MV-4-11 (cell line): ENCODE measurements around the gene TTC28.
A peak's percentile ranks its signal among the peaks of the same experiment; 100 is the strongest.

ENCODE experiments used
- DNase-seq: peaks from one replicate; lab custom pipeline; 2025; lab: John Stamatoyannopoulos, UW

Gene TTC28

GRCh38 chr22:28357193-28357592 lies 322.4 kb downstream of the TTC28 start:
- DNase-seq, result no peak

- DNase-seq, result no peak
Measured at GRCh38 chr22:28351476-28351875, 328.2 kb downstream of the TTC28 start.

- peak; percentile 23 for DNase-seq
Measured at GRCh38 chr22:28348613-28349609, 330.7 kb downstream of the TTC28 start.

GRCh38 chr22:28346308-28346707 lies 333.3 kb downstream of the TTC28 start:
- no peak for DNase-seq

DNA sequence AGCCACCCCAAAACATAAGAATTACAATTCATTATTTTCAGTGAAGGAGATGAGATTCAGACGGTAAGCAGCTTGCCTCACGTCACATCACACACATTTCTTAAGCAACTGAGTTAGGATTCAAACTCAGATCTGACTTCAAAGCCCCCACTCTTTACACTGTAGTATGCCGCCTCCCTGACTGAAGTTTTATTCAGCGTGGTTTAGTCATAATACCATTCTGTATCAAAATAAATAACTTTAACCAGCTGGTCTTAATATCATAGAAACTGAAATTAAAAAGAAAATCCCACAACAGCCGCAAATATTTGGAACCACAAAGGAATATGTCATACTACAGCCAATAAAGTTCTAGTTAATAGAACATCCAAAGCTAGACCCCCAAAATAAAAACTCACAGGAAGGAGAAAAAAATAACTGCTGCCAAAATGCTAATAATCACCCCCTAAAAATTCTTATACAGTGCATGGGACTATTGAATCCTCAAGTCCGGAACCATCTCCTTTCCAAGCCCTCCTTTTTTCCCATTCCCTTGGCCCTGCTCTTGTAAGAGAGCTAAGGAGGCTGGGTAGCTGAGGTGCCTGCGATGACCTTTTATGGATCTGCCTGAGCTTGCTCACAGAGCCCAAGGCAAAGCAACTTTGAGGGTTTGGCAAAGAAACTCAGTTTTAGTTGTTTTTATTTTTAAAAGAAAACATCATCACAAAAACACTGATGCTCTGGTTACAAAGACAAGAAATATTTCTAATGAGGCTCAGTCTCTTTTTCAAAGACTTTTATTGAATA lies 334.5 kb downstream of the TTC28 start:
- DNase-seq, result no peak

DNA sequence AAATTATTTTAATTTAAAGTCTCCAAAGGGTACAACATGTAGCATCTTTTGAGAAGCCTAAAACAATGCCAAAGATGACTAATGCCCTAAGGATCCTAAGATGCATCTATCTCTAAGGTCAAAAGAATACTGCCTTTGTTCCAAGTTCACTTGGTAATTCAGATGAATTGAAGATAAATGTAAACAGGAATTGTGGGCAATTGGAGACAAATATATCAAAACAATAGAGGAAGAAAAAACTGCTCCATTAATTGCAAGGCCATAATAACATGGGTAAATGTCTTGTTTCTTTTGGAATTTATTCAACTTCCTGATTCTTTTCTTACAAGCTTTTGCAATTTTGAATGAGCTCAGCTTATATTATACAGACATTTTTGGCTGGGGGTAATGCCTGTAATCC lies 338.6 kb downstream of the TTC28 start:
- no peak for DNase-seq

DNA sequence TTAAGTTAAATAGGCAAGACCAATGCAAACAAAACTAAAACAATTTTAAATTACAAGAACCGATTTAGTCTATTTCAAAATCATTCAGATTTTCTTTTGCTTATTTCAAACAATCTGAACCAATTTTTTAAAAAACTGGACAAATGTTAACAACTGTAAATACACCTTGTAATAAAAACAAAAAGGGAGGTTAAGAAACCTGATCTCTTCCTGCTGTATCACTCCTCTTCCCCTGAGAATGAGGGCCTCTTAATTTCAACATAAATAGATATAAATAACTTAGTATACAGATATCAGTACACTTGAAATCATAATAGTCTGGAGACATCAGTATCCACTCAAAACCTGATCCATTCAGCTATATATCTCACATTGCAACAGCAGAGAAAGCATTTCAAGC lies 346.6 kb downstream of the TTC28 start:
- no peak for DNase-seq

DNA sequence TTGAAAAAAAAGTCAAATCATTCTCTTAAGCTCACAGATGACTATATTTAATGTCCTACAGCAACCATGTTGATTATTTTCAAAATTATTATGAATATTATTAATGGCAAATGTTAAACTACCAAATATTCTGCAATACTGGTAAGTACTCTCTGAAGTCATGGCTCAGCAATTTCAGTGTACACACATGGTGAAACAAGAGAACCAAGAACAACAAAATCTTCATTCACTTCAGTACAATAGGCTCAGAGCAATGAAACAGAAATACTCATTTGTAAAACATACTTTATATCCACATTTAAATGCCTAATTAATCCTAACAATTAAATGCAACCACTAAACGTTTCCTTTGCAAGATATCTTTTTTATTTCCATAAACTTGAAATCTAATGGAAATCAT lies 347.2 kb downstream of the TTC28 start:
- no peak for DNase-seq

DNA sequence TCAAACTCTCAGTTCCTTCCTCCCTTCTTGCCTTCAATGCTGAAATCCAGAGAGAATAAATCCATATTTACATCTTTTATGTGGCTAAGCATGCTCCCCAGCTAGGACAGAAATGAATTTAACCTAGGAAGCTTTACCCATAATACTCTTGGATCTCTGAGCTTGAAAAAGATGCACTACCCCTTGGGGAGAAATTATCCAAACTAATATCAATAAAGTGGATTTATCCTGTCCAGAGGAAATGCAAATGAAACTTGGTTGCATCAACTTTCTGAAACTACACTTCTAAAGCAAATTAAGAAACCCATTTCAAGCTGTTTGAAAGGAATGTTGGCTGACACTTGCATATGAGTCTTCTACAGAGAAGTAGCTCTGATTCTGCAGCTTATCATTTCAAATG lies 347.9 kb downstream of the TTC28 start:
- no peak for DNase-seq

DNA sequence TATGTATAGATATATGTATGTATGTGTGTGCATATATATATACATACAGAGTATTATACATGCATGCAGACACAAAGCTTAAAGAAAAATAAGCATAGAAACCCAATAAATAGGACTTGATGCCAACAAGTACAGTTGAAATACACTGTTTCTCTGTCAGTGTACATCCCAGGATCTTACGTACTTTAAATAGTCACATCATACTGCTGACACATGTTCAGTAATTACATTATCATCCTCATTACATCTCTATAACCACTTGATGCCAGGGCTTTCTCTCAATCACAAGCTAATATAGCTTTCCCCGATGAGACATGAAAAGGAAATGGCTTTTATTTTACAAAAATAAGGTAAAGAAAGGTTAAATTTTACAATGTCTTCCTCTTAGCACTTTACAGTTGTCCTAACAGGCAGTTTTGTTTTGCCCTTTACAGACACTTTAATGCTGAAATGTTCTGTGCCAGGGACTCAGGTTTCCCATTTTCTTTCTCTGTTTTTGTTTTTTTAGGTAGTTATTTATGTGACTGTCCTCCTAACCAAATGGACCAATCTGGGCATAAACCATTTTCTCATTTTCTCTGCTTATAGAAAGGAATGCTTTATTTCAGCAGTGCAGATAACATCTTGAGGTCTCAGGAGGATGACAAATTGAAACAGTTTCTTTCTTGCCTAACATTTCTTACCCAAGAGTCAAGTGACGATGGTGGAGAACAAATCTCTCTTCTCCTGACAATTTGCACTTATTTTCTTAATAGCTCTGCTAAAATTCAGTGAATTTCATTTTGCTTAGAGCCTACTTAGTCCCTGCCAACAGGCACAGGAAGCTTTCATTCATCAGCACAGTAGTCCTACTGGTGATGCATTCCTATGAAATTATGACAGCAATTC lies 350.2 kb downstream of the TTC28 start:
- DNase-seq, result no peak

GRCh38 chr22:28328756-28329155 lies 350.9 kb downstream of the TTC28 start:
- DNase-seq, result no peak

GRCh38 chr22:28316014-28316413 lies 363.6 kb downstream of the TTC28 start:
- DNase-seq, result no peak

DNA sequence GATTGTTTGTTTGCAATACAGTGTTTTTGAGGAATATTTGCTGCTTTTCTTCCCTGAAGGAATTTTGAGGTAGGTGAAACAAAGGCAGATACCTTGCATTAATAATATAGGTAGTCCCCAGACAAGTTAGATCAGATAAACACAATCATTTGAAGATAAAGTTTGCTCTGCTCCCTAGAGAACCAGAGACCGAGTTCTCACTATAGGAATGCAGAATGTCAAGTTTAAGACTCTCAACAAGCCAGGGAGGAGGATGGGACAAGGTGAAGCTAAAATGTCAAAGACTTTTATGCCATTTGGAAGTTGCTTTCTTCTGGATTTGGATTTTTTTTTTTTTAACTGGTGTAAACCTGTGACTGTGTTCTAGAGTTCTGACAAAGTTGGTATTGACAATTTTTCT lies 364.7 kb downstream of the TTC28 start:
- DNase-seq, result no peak

DNA sequence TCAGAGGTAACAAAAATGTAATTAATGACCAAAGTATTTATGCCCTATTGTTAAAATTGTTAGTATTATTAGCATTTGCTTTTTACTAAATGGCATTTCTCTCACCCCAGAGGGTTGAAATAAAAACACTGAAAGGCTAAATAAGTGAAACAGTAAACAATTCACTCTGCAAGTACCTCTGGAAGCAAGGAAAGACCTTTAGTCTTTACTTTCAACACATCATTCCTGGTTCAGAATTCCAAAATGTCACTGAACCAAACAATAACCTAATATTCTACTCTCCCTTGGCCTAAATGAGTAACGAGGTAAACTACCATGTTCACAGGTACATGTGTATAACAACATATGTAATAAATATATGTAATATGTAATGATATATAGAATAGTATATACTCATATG lies 369.3 kb downstream of the TTC28 start:
- DNase-seq, result no peak

GRCh38 chr22:28299753-28300152 lies 379.9 kb downstream of the TTC28 start:
- DNase-seq, result no peak

GRCh38 chr22:28299309-28299708 lies 380.3 kb downstream of the TTC28 start:
- DNase-seq, result no peak

GRCh38 chr22:28297504-28297903 lies 382.1 kb downstream of the TTC28 start:
- DNase-seq, result peak; percentile 78

DNA sequence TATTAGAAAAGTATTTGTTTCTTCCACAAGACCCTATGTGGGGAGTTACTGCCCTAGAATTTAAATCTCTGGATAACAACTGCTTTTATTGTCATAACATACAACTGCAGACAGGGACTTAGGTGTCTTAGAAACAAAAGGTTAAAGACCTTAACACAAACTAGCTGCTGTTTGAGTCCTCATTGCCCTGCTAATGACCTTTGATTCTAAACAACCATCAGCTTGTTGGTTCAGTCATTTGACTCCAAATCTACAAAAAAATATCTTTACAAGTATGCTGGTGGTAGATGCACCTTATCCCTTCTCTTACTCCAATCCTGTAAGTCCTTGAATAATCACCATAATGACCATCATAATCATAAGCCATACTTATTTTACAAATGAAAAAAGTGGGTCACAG lies 383.2 kb downstream of the TTC28 start:
- DNase-seq, result no peak

DNA sequence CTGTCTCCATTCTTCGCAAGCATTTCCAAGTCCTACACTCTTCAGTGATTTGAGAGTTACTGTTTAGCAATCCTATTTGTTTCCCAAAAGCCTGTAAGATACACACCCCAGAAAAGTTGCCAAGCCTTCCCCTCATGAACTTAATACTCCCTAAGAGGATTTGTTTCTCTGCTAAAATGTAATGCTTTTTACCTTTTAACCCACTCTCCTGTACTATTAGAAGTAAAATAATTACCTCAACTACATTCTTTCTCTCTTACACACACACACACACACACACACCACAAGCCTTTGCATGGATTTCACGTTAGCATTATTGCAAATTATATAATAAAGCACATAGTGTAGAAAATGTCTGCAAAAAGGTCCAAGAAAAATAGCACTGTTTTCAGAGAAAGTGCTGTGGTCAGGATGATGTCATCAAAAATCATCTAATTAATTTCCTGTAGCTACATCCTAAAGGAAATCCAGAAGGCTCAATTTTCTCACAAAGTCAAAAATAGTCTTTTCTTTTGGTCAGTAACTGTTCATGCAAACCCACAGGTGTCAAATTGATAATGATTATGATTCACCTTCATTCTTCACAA lies 396.5 kb downstream of the TTC28 start:
- DNase-seq, result no peak

GRCh38 chr22:28282405-28283067 lies 397.1 kb downstream of the TTC28 start:
- DNase-seq, result peak; percentile 49

DNA sequence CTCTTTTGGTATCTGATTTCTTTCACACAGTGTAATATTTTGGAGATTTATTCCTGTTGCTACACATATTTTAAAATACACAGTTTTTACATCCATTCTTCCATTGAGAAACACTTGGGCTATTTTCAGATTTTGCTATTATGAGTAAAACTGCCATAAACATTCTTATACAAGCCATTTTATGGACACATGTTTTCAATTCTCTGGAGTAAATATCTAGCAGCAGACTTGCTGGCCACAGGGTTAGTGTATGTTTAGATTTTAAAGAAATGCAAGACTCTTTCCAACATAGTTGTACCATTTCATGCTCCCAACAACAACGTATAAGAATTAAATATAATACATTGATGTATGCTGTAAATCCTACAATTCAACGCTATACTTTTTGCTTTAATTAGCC lies 399.8 kb downstream of the TTC28 start:
- DNase-seq, result no peak
